Retina (tissue), 1 donor: Measurements from ENCODE around the gene CADPS.

Source experiments
- DNase-seq: peaks from one replicate; pipeline ENCODE4 v3.0.0-alpha.2; 2016

CADPS gene

GRCh38 chr3:62873451-62873760, 1.8 kb downstream of the CADPS start:
- DNase-seq = no peak

GRCh38 chr3:62872318-62872717, 2.9 kb downstream of the CADPS start:
- DNase-seq = no peak

GRCh38 chr3:62870321-62870720, 4.9 kb downstream of the CADPS start:
- DNase-seq = no peak

DNA sequence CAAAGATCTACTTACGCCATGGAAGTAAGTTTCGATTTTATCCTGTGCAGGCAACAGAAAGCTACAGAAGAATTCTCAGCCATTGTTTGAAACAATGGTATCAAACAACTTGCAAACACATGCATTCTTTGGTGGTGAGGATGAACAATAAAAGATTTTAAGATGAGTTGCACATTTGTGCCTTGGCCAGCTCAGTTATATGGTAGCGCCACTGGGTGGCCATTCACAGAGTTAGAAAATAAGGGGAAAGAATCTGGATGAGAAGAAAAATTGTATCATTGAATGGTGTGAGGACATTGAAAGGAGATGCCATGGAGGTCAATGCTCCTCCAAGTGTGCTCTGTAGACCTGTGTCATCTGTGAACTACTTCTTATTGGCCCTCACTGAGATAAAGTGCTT, 11.6 kb downstream of the CADPS start:
- no peak for DNase-seq

DNA sequence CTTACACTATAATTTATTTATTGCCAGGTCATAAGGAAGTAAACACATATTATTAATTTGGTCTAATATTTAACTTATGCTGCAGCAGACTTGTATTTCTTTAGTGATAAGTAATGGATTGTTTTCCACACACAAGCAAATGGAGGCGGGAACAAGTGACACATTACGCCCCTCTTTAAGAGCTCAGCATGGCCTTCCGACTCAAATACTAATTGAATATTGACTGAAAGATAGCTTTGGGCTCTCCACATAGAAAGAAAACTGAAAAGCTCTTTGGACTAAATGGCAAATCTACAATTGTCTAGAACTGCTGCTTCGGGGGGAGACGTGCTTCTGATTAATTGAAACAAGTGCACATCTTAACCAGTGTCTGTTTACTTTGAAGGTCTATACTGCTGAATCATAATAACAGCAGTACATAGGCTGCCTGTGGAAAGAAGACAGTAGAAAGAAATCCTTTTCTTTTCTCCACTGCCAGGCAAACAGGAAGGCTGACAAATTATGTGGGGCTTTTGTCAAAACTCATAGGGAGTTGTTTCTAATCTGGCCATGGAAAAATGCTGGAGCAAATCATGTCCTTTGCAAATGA, 15.9 kb downstream of the CADPS start:
- no peak for DNase-seq

DNA sequence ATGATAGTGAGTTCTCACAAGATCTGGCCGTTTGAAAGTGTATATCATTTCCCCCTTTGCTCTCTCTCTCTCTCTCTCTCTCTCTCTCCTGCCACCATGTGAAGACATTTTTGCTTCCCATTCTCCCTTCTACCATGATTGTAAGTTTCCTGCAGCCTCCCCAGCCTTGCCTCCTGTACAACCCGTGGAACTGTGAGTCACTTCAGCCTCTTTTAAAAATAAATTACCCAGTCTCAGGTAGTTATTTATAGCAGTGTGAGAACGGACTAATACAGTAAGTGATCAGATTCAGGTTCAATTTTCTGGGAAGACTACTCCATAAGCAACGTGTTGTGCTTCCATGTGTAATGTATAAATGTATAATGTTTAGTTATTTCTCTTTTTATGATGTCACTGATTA, 29.2 kb downstream of the CADPS start:
- no peak for DNase-seq

- no peak for DNase-seq
These were observed 31.7 kb downstream of the CADPS start for GRCh38 chr3:62843508-62843907.

- DNase-seq = no peak
These were observed 35.5 kb downstream of the CADPS start for GRCh38 chr3:62839748-62840147.

DNA sequence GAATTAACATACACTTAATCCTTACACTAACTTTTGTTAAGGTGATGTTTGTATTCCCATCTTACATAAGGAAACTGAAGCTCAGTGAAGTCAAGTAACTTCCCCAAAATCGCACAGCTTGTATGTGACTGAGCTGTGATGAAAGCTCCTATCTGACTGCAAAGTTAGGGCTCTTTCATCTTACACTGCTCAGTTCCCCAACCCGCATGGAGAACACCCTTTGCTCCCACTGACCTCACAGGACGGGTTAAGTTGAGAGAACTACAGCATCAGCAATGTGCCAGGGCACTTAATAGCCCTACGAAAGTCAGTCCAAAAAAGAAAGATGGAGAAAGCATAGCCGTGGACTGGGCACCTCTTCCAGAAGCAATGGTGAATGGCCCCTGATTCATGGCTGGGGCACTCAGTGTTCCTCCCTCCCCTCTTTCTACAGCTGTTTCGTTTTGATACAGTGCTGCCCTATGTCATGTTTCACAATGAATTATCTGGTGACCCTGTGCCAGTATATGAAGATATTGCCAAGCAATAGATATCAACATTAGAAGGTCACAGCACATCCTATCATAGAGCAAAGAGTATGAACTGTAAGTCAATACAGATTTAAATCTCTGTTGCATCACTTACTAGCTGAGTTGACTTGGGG, 38.0 kb downstream of the CADPS start:
- no peak for DNase-seq

DNA sequence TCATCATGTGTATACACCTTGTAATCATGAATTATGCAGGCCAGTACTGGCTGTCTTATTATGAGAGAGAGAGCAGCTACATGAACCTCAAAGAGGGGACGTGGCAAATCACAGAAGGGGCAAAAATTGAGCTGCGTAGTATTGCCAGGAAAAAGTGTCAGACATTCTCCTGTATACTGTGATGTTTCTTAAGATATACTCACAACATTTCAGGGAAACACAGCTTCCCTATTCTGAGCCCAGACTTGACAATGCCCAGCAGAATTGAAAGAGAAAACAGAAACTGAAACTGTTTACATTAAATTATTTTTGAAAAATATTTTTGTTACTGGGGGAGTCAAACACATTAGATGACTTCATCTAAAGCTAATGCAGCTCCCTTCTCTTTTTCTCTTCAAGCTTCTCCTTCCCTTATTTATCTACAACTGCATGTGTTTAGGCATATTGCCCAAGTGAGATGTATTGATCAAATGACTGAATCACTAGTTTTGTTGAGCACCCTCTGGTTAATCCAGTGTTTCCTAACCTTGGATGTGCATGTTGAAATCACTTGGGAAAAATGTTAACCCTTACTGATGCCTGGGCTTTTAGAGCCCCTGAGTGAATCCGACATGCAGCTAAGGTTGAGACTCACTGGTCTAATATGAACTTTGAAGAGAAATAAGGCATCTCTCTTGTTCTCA, 39.5 kb downstream of the CADPS start:
- no peak for DNase-seq

DNA sequence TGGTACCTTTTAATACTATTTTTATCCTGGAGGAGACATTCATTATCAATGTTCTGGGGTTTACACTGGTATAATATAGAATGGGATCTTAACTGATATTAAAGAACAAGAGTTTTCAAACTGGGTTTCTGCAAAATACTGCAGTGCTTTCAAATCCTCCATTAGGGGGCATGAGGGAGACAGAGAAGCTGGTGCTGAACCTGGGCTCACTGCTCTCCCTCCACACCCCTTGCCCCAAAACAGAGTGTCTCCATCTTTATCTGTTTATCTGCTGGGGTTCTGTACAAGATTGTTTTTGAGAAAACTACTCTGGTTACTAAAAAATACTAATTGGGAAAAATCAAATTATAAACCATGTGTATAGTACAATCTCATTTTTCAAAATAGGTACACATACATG, 41.7 kb downstream of the CADPS start:
- DNase-seq = no peak

GRCh38 chr3:62832553-62832952, 42.7 kb downstream of the CADPS start:
- DNase-seq = no peak

DNA sequence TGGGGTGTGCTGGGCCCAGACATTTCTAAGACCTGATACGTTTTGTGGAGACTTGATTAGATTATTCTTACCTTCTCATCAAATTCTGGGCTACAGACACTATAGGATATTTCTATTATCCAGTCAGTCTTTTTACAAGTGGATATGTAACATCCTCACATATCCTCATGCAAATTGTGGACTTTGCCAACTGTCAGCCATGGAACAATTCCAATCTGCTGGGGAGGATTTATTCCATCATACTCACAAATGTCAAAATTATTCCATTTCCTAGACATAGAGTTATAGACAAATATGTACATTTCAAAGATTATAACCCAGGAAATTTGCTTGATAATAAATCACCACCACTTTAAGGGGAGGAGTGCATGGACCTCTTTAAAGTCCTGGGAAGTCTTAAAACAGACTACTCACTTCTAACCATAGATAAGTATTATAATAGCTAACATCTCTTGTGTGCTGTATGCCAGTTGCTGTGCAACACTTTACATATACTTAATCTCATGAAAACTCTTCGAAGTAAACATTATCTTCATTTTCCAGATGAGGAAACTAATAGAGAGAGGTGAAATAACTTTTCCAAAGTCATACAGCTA, 44.4 kb downstream of the CADPS start:
- DNase-seq = no peak

- DNase-seq = no peak
These were observed 47.7 kb downstream of the CADPS start for GRCh38 chr3:62827550-62827949.

GRCh38 chr3:62824965-62825592, 50.1 kb downstream of the CADPS start:
- no peak for DNase-seq

DNA sequence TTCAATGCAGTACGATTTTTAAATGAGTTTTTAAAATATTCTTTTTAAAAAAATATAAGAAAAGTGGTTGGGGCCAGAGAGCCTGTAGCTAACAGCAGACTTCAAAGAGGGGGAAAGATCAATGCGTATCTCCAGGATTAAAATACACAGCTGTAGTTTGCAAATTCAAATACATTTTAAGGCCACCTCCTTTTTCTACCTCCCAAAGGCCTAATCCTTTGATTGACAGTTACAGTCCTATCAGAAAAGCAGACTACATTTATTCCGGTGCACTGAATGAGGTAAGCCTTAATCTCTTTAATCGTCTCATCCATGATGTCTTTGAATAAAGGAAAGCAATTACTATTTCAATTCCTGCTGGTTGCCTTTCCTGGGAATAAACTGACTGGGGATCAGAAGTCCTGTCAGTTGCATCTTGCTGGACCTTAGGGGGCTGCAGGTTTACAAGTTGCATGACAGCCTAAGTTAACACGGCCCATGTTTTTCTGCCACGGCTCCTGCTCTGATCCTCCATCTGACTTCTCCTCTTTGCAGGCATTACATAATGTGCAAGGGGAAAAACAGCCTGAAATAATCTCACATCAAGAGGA, 51.7 kb downstream of the CADPS start:
- DNase-seq = no peak

DNA sequence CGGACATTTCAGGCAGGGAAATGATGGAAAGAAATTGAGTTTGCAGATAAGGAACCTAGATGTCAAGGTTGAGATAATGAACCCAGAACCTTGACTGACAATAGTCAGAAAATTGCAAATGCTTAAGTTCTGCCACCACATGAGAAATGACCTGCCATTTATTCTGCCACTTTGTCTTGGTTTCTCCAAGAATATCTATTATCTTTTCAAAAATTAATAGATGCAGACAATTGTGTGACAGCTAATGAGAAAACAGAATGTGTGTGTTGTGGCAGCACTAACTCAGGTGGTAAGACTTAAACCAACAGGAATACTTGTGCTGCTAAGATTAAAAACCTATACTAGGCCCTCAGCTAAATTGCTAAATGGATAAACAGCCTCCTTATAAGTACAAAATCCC, 52.3 kb downstream of the CADPS start:
- no peak for DNase-seq

DNA sequence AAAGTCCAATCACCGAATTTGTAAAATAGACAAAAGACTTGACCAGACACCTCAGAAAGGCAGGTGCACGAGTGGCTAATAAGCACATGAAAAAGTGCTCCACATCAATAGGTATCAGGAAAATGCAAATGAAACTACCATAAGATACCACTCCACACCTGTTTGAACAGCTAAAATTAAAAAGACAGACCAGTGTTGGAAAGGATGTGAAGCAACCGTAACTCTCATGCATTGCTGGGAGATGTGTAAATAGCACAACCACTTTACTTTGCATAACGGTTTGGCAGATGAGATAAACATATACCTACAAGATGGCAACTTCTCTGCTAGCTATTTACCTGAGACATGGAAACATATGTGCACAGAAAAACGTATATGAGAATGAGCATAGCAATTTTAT, 56.9 kb downstream of the CADPS start:
- no peak for DNase-seq

DNA sequence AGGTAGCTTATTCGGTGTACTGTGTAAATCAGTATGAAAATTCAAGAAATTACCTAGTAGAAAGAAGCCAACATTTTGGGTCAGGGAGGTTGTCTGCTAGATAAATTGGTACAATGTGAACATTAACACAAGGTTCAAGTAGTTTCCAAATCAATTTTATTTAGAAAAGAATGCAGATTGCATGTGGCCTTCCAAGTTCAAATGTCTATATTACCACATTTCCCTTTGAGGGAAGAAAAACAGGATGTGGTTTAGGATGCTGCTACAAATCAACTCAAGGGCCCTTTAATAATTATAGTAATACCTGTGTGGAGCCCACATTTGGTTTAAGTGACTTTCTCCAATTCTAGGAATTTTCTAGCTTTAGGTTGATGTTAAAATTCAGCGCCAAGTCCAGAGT, 57.5 kb downstream of the CADPS start:
- no peak for DNase-seq

DNA sequence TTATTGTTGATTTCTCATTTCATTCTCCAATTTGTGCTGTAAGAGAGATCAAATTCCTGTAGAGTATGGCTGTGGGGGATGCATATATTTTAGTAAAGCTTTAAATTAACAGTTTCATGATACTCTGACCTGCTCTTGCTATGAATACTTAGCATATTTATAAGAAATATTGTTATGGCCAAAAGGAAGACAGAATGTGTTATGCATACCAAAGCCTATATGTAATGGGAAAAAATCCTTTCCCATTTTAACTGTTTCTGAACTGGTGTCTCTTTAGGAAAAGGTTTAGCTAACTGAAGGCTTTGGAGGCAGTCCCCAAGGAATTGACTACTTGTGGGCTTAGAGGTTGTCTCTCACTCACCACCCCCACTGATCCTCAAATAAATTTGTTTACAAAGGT, 59.2 kb downstream of the CADPS start:
- no peak for DNase-seq

DNA sequence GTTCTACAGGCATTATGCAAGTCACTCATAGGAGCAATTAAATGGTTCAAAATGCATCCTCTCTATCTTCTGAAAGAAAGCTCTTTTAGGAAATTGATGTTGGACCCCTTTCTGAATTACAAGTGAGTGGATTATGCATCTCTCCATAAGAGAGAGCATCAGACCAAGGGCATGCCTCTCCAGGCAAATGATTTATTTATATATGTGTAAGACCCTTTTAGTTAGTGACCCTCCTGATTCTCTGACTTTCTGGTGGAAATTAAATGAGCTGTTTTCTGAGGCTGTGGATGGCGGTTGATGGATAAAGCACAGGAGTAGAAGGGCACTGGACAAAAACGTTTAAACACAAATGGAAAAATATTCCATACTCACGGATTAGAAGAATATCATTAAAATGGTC, 62.6 kb downstream of the CADPS start:
- no peak for DNase-seq

GRCh38 chr3:62811119-62811518, 64.1 kb downstream of the CADPS start:
- DNase-seq = no peak

DNA sequence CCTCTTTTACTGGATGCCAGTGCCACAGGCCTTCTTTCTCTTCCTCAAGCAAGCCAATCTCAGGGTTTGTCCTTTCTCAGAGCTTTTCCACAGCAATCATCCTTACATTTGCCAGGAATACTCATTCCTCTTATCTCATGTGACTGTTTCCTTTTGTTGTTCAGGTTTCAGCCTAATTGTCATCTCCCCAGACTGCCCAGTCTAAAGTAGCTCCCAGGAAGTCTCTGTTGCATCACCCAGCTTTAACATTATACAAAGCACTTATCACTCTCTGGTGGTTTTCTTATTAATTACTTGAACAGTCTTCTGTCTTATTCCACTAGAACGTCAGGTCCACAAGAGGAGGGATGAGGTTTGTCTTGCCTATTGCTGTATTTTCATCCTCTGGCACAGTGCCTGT, 65.8 kb downstream of the CADPS start:
- no peak for DNase-seq
